NCI-H2029 (cell line): Measurements from ENCODE around the gene OBP2B.
"Not testable (repeated sequence)": the region's sequence is repeated elsewhere in the genome, so short reads cannot be mapped to it uniquely, and the experiment has no call there.

Experiments used
- DNase-seq: peaks from one replicate; lab custom pipeline; 2025; lab: John Stamatoyannopoulos, UW

Gene OBP2B

DNA sequence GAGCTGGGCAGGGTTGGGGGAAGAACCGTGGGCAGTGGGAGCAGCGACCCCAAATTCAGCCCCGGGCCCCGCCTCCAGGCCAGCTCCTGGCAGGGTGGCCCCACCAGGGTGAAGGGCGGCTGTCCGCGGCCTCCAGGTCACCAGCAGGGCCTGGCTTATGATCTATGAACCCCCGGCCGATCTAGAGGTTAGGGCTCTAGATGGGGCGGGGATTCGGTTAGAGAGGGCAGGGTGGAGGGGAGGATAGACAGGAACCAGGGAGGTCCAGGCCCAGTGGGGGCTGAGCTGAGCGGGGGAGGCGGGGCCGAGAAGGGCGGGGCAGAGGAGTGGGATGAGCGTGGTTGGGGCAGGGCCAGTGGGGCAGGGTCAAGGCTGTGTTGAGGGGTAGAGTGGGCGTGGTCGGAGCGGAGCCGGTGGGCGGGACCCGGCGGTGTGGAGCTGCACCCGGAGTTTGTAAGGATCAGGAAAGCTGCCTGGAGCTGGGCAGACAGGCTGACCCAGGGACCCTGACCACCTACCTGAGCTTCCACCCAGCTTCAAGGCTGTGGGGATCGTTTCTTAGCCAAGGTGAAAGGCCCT is 29.3 kb upstream of the OBP2B start:
- no peak for DNase-seq

DNA sequence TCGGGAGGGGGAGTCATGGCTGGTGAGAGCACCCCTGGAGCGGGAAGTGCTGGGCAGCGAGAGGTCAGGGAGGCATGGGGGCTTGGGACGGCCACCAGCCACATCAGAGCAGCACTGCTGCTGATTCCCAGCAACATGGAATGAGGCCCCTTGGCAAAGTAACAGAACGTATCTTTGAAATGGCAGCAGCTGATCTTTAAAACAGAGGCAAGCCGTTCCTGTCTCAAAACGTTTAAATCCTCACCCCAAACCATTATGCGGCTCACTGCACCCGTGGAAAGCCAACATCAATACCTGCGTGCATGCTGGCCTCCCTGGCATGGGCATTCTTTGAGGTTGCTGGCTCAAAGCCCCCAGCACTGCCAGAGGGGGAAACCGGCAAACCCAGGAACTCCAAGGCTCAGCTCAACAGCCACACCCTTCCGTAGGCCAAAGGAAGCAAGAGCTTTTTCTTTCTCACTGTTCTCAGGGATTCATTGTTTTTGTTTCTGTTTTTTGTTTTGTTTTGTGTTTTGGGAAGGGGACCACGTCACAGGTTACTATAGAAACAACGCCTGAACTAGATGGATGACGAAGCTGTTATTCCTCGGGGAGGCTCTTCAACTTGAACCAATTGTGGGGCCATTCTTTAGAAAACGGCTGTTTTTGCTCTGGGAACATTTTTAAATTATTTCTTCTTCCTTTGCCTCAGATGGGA is 28.1 kb upstream of the OBP2B start:
- DNase-seq, result no peak

DNA sequence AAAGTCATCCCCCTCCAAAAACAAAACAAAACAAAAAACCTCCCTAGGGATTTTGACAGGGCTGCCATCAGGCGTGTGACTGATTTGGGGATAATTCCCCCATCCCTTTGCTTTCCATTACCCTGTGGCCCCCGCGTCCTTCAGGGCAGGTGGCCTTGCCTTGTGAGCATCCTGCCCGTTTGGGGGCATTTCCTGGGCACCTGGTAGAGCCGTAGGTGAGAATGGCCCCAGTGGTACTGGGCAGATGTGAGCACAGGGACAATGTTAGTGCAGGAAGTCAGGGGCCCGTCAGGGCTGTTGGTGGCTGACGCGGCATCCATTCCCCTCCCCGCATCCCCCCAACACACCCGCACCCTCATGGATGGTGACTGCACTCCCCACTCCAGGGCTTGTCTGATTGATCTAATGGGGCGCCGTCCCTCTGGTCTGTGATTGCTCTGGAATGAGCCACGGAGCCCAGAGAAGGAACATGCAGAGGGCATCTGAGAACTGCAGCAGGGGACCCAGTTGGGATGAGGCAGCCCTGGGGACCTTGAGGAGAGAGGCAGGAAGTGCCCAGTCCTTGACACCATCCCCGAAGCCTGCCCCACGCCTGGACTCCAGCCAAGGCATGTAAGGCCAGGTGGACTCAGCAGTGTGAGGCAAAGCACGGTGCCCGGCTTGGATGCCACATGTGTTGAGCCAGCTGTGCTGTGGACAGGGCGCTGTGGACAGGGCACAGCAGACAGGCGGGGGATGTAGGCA is 27.4 kb upstream of the OBP2B start:
- DNase-seq, result not testable (repeated sequence)

DNA sequence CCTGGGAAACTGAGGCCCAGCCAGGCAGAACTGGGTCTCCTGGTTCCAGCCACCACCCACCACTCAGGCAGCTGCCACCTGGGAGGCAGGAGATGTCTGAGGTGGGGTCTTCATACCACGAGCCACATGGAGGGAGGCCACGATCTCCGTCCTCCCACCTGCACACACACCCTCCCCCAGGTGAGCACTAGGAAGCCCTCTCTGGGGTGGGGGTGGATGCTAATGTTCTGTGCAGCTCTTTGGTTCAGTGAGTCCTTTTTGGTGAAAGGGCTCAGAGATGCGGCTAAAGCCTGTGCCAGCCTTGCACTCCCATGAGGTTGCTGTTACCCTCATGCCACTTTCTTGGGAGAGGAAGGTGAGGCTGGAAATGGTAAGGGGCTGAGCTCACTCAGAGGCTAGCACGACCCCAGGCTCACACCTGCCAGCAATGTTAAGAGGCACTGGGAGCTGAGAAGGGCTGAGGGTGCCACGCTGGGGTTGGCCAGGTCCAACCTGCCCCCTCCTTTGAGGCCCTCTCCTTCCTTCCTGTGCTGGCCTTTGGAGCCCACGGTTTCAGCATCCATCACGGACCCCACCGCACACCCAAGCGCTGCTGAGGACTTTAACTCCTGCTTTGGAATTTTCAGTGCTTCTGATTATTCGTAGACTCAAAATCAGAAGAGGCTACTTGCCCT is 26.6 kb upstream of the OBP2B start:
- DNase-seq, result no peak

DNA sequence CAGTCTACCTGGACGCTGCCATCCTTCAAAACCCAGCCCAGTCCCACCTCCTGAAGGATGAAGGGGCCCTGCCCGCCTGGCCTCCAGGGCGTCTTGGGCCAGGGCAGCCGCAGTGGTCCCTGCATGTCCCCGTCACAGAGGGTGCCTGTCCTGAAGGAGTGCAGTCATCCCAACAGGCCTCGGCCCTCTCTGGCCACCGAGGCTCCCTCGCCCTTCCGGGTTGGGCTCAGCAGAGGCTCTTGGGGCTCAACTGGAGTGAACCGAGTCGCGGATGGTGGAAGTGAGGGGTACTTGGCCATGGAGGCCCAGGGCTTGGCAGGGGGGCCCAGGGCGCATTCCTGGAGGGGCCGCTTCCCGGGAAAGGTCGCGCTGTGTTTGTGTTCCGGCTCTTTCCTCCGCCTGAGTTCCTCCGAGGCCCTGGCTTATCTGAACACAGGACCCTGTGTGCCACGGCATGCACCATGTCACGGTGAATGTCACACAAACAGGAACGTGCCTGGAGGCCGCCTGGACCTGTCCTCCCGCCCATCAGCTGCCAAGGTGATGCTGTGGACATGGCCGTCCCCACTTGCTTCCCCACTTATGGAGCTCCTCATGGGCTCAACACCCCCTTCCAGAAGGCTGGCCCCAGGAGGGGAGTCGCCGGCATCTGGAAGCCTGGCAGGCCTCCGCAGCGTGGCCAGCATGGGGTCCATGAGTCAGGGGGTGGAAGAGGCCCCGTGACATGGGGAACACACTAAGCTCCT is 25.7 kb upstream of the OBP2B start:
- no peak for DNase-seq

DNA sequence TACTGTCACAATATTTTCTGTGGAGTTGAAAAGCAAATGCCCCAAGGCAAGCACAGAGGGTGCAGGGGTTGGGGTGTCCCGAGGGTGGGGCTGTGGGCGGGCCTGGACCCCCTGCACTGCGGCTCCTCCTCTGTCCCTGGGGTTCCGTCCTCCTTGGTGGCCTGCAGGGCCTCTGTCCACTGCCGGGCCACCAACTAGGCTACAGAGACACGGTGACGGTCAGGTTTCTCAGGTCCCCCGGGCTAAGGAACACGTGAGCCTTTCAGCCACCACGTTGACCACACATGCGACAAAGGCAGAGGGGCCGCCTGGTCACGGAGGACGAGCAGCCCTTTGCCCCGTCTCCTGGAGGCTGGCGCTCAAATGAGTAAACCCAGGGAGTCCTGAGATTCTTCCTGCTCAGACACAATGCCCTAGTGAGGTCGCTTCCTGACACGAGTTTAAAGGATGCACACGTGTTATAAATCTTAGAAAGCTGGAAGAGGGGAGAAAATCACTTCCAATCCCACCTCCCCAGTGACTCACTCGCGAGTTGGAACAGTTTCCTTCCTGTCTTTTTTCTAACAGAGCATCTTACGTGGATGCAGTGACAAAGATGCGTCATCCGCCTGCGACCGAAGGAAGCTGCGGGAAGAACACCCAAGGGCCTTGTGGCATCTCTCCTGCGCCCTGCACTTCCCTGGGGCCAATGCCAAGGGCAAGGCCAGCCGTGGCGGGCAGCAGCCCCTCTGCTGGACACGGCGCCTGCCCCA is 24.8 kb upstream of the OBP2B start:
- no peak for DNase-seq

DNA sequence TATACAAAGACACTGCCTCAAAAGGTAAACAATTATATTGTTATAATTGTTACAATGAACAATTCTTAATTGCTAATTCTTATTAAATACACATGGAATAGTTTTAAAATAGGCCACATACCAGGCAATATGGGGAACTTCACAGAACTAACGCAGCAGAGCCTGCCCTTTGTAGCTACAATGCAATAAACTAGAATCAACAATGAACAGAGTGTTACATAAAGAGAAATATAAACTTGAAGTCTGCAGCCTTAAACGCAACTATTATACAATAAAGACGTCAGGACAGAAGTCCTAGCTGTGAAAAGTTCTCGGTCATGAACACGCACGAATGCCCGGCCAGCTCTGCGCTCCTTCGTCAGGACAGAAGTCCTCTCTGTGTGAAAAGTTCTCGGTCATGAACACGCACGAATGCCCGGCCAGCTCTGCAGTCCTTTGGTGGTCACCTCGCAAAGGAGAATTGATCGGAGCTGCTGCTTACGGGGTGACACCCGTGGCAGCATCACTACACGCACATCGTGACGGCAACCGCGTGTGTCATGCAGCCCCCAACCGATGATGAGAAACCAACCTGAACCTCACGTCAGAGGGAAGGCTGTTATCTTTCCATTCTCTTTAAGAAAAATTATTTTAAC is 23.0 kb upstream of the OBP2B start:
- not testable (repeated sequence) for DNase-seq

DNA sequence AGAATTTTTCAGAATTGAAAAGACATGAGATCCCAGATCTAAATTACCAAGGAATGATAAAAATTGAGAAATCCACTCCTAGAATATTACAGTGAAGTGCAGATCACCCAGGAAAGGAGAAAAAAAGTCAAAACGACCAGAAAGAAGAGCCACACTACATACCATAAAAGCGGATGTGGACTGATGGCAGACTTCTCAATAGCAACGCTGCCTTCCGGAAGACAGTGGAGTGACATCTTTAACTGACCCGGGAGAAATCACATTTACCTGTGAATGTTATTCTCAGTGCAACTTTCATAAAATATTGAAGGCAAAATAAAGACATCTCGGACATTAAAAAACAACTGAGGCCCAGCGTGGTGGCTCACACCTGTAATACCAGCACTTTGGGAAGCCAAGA is 21.5 kb upstream of the OBP2B start:
- DNase-seq, result not testable (repeated sequence)

DNA sequence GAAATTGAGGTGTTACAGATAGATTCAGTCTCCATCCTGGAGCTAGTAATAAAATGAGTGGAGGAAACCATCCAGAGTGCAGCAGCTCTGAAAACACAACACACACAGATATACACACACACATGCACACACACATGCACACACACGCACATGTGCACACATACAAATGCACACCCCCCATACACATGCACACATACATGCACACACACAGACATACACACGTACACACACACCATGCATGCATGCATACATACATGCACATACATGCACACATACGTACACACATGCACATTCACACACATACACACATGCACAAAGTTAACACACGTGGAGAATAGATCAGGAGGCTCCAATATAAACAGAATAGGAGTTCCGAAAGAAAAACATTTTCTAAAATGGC is 21.0 kb upstream of the OBP2B start:
- DNase-seq, result no peak

DNA sequence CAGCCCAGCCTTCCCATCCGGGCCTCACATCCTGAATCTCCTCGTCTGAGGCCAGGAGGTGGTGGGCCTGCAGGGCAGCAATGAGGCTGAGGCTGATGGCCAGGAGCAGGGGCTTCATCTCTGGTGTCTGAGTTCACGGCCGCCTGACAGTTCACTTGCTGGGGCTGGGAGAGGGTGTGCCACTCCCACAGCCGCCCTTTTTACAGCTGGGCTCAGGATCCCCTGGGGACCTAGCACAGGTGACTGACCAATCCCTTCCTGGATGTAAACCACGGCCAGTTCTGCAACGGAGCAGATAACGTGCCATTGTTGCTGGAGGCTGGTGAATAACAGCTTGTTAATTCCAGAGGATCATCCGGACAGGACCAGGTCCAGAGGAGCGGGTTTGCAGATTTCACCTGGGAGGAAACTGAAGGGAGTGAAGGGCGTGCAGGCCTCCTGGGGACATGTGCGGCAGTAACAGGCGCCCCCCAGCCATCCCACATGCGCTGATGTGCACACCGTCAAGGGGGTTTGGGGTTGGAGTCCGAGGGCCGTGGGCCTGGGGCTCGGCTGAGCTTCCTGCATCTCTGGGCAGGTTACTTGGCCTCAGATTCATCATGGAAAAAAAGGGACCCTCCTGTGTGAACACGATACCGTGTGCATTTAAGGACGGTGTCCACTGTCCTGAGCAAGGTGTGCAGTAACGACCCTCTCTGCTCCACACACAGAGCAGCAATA is 19.6 kb upstream of the OBP2B start:
- DNase-seq, result not testable (repeated sequence)

DNA sequence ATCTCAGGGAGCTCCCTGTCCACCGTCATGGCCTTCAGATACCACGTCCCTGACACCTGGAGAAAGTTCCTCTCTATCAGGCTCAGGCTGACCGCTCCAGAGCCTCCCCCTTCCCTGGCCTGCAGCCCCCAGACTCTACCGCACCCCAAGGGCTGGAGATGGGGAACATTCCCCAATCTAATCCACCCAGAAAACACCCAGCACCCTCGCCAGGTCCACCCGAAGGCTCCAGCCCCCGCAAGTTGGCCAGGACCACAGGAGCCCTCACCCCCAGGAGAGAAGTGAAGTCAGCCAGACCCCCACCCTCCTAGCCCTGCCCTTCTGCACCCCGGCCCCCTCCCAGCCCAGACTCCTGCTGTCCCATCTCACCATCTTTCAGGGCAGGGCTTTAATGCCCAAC is 18.9 kb upstream of the OBP2B start:
- not testable (repeated sequence) for DNase-seq

DNA sequence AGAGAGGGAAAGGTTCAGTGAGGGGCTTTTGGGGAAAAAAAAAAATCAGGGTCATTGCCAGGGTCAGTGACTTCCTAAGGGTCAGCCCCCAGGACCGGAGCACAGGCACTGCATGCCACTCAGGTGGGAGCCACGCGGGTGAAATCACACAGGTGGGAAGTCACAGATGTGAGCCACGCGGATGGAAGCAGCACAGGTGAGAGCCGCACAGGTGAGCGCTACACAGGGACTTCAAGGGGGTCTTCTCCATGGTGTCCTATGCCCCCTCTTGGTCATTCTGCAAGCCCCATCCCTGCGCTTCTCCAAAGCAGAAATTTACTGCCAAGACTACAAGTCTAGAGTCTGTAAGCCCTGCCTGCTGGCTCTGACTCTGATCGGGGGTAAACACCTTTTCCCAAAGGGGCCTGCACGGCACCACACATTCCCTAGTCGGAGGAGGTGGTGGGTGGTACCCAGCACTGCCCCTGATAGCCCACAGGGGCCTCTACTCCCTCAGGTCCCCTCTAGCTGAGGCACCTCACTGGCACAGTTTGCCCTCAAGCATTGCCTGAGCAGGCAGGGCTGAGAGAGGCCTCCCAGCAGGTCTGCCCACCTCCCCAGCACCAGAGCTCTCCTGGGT is 18.3 kb upstream of the OBP2B start:
- DNase-seq, result no peak

DNA sequence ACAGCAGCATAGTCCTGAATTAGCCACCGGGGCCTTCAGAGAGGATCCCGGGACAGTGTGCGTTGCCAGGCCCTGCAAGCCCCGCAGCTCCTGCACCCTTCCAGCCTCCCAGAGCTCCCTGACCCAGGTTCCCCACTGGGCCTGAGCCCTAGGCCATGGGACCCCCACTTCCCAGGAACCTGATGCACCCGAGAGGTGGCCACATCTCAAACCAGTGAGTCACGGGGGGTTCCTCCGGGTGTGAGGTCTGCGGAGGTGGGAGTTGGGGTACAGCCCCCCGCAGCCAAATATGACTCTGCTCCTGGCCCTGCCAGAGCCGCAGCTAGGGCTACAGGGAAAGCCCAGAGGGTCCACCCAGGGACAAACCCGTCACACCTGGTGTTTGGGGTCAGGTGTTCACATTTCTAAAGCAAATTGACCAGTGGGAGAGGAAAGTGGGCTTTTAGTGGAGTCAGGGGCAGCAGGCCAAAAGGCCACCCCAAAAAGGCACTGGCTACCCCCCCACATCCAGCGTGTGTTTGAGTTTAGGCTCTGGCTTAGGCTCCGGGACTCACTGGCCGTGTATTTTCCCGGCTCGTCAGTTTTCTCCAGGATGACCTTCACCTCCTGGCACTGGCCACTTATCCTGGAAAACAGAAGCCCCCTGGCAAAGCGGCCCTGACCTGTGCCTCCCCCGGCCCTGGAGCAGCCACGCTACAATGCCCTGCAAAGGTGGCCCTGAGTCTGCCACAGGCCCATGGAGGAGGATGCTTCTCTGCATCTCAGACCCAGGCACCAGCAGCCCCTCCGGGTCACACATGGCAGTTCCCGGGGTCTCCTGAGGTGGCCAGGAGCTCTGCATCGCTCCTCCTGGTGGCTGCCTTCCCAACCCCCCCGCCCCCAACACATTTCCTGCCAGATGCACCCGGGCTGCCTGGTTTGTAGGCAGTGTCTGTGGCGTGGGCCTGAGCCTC is 17.4 kb upstream of the OBP2B start:
- no peak for DNase-seq

DNA sequence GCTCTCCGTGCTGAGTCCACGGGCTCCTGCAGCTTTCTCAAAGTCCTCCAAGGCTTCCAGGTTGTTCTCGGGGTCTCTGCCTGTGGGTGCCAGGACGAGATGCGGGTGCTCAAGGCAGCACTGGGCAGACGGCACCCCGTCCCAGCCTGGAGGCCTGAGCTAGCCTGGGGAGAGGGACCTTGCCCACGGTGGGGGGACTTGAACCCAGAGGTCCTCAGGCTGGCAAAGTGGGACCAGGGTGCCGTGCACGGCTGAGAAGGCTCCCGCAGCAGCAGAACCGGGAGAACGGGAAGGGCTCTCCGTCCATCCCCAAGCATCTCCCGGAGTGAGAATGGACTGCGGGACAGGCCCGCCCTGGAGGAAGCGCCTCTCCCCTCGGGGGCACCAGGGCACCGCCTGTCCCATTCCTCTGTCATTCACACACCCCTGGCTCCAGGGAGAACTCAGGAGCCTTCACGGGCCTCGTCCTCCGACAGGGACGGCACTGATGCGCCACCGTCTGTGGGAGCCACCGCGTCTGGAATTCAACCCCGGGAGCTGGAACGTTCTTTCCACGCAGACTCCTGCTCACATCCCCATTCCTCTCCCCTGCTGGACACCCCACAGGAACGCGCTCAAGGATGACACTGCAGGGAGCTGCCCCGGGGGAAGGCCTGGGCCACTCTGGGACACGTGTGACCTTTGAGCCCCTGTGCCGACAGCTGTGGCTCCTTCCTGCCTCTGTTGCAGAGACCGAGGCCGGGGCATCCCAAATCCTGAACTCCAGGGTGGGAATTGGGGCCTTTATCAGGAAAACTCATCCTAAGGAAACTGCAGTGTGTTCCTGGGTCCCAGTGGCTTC is 16.3 kb upstream of the OBP2B start:
- DNase-seq, result no peak

DNA sequence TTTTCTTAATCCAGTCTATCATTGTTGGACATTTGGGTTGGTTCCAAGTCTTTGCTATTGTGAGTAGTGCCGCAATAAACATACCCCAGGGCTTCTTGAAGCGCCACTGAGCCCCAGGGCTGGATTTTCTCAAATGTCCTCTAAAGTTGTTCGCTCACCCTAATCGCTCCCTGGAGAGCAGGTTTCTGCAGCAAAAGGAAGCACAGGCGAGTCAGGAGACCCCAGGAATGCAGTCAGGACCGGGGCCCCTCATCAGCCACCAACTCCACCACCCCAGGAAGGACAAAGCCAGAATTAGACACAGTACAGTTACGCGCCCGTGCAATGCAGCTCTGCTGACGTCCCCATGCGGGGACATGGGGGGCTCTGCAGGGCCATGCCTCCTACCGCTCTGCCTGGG is 15.7 kb upstream of the OBP2B start:
- no peak for DNase-seq

DNA sequence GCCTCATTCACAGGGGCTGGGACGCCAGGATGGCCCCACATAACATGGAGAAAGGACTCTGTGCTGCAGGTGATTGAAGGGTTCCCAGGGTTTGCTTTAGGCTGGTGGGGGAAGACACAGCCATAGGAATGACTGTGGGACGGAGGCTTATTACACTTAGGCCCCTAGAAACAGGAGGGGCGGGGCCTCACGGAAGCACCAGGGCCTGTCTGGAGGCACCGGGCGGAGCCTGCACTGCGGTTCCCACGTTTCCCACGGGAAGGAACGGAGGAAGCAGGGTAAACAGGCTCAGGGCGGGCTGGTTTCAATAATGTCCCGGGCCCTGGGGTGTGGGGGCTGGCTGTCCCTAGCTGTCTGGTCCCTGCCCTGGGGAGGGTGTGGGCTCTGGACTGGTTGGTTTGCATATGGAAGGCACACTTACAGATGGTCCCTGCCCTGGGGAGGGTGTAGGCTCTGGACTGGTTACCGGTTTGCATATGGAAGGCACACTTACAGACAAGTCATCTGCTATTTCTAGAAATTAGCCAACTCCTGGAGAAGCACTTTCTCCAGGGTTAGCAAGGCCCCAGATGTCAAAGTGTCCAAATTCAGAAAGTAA is 14.2 kb upstream of the OBP2B start:
- DNase-seq, result not testable (repeated sequence)

DNA sequence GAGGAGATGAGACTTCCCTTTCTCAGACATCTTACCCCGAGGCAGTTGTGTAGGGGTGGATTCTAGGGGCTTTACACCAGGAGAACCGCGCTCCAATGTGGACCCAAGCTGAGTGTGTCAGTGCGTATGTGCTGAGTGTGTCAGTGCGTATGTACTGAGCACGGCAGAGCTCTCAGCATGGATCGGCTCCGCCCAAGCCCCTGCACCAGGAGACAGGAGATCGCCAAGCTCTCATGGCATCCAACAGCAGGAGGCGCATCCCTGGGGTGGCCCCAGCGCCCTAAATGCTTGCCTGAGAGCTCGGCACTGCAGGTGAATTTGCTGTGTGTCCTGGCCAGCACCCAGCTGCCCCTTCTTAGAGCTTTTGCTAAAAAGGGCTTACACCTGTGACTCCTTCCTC is 12.9 kb upstream of the OBP2B start:
- not testable (repeated sequence) for DNase-seq
